ENCODE data around the gene NTHL1. TPM values are rescaled to one million over a fixed set of nuclear protein-coding genes. Genes with fewer than 3 reads are reported as not detected.

NTHL1 gene
- total RNA-seq, 1 donor from 2014 or later: 57.7 TPM

DNA sequence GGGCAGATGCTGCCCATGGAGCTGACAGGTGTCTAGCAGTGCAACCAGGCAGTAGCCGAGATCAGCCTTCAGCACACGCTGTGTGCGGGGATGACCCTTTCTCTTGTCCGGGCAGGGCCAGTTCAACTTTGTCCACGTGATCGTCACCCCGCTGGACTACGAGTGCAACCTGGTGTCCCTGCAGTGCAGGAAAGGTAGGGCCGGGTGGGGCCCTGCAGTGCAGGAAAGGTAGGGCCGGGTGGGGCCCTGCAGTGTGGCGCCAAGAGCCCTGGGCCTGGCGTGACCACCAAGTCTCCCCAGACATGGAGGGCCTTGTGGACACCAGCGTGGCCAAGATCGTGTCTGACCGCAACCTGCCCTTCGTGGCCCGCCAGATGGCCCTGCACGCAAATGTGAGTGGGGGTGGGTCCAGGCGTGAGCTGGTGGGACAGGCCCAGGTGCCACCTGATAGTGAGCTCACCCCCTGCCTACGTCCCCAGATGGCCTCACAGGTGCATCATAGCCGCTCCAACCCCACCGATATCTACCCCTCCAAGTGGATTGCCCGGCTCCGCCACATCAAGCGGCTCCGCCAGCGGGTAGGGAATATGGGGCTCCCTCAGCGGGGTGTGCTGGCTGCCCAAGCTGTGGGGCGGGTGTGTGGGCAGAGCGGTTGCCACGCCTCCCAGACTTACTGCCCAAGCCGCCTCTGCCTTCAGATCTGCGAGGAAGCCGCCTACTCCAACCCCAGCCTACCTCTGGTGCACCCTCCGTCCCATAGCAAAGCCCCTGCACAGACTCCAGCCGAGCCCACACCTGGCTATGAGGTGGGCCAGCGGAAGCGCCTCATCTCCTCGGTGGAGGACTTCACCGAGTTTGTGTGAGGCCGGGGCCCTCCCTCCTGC lies 40.4 kb upstream of the NTHL1 start:
- intact Hi-C loops (cut with micrococcal nuclease): no loop called here
- no peaks in the 10 kb centered on the region for H3K4me1 Mint-ChIP-seq
- H3K4me3 Mint-ChIP-seq: no peak overlapping the region
- peaks cover 15% of the 10 kb centered on the region for H3K36me3 Mint-ChIP-seq (ENCODE audit: low read depth)
- no peak overlapping the region for H3K27ac Mint-ChIP-seq
- H3K27me3 Mint-ChIP-seq: no peaks in the 10 kb centered on the region
- DNase-seq: no peak
- no peaks in the 10 kb centered on the region for H3K9me3 Mint-ChIP-seq

DNA sequence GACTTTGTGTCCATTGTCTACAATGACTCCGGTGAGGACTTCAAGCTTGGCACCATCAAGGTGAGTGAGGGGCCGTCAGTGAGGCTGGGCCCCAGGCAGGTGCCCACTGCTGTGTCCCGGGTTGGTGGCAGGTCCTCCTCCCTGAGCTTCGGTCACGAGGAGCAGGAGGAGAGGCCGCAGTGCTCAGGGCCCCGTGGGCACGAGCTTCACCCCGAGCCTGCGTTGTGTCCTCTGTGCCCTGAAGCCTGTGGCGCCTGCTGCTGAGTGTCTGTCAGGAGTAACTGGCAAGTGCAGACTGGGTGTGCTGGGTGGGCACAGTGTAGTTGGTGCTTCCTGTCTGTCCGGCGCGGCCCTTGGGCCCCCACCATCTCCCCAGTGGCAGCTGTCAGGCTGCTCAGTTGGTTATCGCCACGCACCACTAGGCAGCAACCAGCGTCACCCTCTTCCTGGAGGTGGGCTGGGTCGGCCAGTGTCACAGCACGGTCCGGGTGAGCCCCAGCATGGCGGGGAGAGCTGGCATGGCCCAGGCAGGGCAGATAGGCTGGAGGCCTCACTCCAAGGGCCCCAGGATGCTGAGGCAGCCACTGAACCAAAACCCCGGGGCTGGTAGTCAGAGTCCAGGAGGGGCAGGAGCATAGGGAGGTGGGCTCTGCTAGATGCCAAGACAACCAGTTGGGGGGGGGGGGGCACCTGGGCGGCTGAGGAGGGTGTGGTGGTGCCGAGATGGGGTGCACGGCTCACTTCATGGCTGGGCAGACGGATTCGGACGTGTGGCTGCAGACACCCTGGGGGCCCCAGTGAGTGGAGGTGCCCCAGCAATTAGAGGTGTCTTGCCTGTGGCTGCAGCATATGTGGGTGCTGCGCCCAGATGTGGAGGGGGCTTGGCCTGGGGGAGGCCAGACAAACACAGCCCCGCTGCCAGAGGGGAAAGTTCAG lies 39.4 kb upstream of the NTHL1 start:
- intact Hi-C loops (cut with micrococcal nuclease): no loop called here
- no peaks in the 10 kb centered on the region for H3K9me3 Mint-ChIP-seq
- DNase-seq: no peak
- H3K36me3 Mint-ChIP-seq (ENCODE audit: low read depth): peaks cover 20% of the 10 kb centered on the region
- H3K4me3 Mint-ChIP-seq: no peak overlapping the region
- no peaks in the 10 kb centered on the region for H3K27me3 Mint-ChIP-seq
- H3K27ac Mint-ChIP-seq: no peak overlapping the region
- no peaks in the 10 kb centered on the region for H3K4me1 Mint-ChIP-seq

DNA sequence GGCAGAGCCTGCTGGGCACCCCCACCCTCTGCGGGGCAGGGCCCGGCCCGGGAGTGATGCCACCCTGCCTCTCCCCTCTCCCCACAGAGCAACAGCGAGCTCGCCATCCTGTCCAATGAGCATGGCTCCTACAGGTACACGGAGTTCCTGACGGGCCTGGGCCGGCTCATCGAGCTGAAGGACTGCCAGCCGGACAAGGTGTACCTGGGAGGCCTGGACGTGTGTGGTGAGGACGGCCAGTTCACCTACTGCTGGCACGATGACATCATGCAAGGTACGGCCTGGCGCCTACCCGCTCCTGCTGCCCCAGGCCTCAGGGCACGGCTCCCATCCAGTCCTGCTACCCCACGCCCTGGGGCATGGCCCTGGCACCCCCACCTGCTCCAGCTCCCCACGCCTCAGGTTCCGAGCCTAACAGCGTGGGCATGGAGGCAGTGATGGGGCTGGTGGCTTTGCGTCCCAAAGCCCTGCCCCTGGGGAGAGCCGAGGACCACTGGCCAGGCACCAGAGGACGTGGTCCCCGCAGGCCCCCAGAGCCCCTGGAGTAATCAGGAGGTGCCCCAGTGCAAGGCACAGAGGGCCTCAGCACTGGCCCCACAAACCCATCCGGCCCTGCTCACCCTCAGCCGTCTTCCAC lies 38.6 kb upstream of the NTHL1 start:
- Mint-ChIP-seq H3K36me3 (ENCODE audit: low read depth) (peaks cover 20% of the 10 kb centered on the region), H3K4me1 (no peaks in the 10 kb centered on the region), H3K27me3 (no peaks in the 10 kb centered on the region), H3K4me3 (no peak overlapping the region), H3K9me3 (no peaks in the 10 kb centered on the region), H3K27ac (no peak overlapping the region)
- no peak for DNase-seq
- intact Hi-C loops (cut with micrococcal nuclease): no loop called here

DNA sequence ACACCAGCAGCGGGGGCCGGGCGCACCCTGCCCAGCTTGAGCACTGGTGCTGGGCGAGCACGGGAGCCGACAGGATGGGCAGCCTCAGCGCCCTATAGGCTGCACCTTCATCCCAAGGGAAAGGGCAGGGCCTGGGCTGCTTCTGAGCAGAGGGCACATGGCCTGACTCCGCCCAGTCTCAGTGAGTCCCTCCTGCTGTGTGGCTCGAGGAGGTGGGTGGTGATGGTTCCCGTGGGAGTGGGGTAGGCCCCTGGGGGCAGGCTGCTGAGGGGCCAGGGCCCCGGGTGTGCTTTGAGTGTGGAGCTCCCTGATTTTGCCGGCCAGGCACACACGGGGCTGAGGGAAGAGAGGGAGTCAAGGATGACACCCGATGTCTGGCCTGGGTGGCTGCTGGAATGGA lies 38.0 kb upstream of the NTHL1 start:
- no peaks in the 10 kb centered on the region for H3K27me3 Mint-ChIP-seq
- H3K27ac Mint-ChIP-seq: no peak overlapping the region
- H3K9me3 Mint-ChIP-seq: no peaks in the 10 kb centered on the region
- intact Hi-C loops (cut with micrococcal nuclease): no loop called here
- no peaks in the 10 kb centered on the region for H3K4me1 Mint-ChIP-seq
- H3K36me3 Mint-ChIP-seq (ENCODE audit: low read depth): peaks cover 20% of the 10 kb centered on the region
- no peak for DNase-seq
- H3K4me3 Mint-ChIP-seq: no peak overlapping the region

DNA sequence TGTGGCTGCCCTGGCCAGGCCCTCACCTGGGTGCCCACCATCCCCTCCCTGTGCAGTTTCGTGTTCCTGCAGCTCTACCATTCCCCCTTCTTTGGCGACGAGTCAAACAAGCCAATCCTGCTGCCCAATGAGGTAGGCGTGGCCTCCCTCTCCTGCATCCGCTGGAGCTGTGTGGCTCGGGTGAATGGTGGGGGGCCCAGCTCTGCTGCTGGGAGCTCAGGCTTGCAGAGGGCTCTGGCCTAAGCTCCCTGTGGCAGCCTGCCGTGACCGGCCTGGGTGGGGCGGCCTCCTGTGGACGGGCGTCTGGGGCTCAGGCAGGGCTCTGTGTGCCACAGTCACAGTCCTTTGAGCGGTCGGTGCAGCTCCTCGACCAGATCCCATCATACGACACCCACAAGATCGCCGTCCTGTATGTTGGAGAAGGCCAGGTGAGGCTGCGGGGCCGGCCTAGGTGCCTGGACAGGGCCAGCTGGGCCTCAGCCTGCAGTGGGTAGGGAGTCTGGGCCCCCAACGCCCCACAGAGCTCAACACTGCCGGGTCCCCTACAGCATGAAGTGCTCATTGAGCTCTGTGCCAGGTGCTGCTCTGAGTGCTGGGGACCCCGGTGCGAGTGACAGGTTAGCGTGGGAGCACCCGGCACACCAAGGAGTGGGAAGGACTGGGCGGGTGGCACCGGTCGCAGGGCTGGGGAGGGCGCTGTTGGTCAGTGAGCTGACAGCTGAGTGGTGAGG lies 37.4 kb upstream of the NTHL1 start:
- H3K4me3 Mint-ChIP-seq: no peak overlapping the region
- no peaks in the 10 kb centered on the region for H3K9me3 Mint-ChIP-seq
- no peaks in the 10 kb centered on the region for H3K27me3 Mint-ChIP-seq
- intact Hi-C loops (cut with micrococcal nuclease): no loop called here
- H3K4me1 Mint-ChIP-seq: no peaks in the 10 kb centered on the region
- no peak overlapping the region for H3K27ac Mint-ChIP-seq
- DNase-seq: no peak
- peaks cover 16% of the 10 kb centered on the region for H3K36me3 Mint-ChIP-seq (ENCODE audit: low read depth)

DNA sequence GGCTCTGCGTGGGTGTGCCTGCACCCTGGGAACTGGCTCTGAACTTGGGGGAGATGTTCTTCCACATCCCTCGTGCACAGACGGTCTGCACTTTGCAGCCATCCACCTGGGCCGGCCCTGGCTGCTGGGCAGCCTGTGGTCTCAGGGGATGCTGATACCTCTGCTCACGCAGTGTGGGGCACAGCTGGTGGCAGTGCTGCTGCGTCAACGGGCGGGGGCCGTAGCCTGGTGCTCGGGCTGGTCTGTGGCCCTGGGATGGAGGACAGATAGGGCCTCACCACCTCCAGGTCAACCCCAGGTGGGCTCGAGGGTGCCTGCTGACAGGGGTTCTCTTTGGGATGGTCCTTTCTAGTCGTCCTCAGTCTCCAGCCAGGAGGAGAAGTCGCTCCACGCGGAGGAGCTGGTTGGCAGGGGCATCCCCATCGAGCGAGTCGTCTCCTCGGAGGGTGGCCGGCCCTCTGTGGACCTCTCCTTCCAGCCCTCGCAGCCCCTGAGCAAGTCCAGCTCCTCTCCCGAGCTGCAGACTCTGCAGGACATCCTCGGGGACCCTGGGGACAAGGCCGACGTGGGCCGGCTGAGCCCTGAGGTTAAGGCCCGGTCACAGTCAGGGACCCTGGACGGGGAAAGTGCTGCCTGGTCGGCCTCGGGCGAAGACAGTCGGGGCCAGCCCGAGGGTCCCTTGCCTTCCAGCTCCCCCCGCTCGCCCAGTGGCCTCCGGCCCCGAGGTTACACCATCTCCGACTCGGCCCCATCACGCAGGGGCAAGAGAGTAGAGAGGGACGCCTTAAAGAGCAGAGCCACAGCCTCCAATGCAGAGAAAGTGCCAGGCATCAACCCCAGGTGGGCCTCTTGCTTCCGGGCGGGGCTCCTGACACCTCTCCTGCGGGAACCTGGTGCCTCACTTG lies 36.5 kb upstream of the NTHL1 start:
- Mint-ChIP-seq H3K9me3 (no peaks in the 10 kb centered on the region), H3K4me1 (no peaks in the 10 kb centered on the region), H3K27ac (no peak overlapping the region), H3K27me3 (no peaks in the 10 kb centered on the region), H3K4me3 (no peak overlapping the region), H3K36me3 (ENCODE audit: low read depth) (peaks cover 15% of the 10 kb centered on the region)
- no peak for DNase-seq
- intact Hi-C loops (cut with micrococcal nuclease): no loop called here

DNA sequence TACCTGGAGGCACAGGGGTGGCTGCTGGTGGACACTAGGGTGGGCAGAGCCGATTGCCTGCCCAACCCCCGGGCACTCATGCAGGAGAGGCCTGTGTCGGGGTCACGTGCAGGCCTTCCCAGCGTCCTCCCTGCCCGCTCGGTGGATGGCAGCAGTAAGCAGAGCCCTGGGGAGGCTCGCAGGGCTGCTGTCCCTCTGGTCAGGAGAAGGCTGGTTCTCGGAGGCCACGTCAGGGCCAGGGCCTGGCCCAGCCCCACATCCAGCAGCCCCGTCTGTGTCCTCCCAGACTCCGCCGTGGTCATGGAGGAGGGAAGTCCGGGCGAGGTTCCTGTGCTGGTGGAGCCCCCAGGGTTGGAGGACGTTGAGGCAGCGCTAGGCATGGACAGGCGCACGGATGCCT lies 35.8 kb upstream of the NTHL1 start:
- Mint-ChIP-seq H3K4me1 (no peaks in the 10 kb centered on the region), H3K36me3 (ENCODE audit: low read depth) (peaks cover 9% of the 10 kb centered on the region), H3K27me3 (no peaks in the 10 kb centered on the region), H3K9me3 (no peaks in the 10 kb centered on the region), H3K4me3 (no peak overlapping the region), H3K27ac (no peak overlapping the region)
- intact Hi-C loops (cut with micrococcal nuclease): no loop called here
- DNase-seq: no peak

DNA sequence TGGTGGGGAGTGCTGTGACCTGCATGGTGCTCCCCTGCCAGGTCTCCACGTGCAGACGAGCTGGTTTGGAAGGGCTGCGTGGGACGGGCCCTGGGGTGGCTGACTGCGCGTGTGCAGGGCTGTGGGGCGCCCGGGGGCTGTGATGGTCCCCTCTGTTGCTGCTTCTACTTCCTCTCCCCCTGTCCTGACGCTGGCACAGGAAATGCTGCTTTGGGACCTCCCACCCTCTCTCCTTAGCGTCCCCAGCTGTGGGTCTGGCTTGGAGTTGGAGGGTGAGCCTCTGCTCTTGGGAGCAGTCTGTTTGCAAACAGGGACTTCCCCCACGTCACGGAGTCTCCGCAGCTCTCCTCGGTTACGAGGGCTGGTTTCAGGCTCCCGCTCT lies 35.3 kb upstream of the NTHL1 start:
- intact Hi-C loops (cut with micrococcal nuclease): no loop called here
- H3K27ac Mint-ChIP-seq: no peak overlapping the region
- no peak overlapping the region for H3K4me3 Mint-ChIP-seq
- H3K27me3 Mint-ChIP-seq: no peaks in the 10 kb centered on the region
- H3K4me1 Mint-ChIP-seq: no peaks in the 10 kb centered on the region
- H3K9me3 Mint-ChIP-seq: no peaks in the 10 kb centered on the region
- DNase-seq: no peak
- peaks cover 8% of the 10 kb centered on the region for H3K36me3 Mint-ChIP-seq (ENCODE audit: low read depth)

DNA sequence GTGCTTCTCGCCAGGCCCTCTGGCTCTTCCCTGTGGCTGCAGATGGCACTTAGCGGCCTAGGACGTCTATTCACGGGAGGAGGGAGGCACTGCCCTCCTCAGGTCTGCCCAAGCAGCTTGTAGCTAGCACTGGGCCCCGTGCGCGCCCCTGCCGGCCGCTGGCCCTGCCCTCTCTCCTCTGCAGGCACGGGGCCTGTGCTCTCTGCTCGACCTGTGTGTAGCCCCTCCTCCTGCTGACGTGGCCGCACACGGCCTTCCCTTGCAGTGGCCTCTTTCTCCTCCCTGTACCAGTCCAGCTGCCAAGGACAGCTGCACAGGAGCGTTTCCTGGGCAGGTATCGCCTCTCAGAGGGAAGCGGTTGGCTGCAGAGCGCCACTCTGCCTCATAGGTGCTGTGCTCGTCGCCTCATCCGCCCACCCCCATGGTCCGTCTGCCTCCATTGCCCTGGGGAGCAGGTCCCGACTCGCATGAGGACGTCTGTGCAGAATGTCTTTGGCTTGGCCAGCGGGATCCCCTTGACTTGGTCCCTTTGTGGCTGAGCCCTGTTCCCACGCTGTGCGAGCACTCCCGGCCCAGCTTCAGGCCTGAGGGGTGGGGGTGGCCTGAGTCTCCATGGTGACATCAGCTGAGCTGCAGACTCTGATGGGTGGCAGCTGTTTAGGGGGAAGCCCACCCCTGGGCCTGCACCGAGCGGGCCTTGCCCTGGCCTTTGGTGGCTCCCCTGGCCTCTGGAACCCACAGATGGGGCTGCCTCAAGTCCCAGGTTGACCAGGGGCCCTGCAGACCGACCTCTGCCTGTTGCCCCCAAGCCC lies 34.7 kb upstream of the NTHL1 start:
- Mint-ChIP-seq H3K9me3 (no peaks in the 10 kb centered on the region), H3K27ac (no peak overlapping the region), H3K4me1 (no peaks in the 10 kb centered on the region), H3K4me3 (no peak overlapping the region), H3K27me3 (no peaks in the 10 kb centered on the region), H3K36me3 (ENCODE audit: low read depth) (peaks cover 8% of the 10 kb centered on the region)
- DNase-seq: no peak
- intact Hi-C loops (cut with micrococcal nuclease): no loop called here

DNA sequence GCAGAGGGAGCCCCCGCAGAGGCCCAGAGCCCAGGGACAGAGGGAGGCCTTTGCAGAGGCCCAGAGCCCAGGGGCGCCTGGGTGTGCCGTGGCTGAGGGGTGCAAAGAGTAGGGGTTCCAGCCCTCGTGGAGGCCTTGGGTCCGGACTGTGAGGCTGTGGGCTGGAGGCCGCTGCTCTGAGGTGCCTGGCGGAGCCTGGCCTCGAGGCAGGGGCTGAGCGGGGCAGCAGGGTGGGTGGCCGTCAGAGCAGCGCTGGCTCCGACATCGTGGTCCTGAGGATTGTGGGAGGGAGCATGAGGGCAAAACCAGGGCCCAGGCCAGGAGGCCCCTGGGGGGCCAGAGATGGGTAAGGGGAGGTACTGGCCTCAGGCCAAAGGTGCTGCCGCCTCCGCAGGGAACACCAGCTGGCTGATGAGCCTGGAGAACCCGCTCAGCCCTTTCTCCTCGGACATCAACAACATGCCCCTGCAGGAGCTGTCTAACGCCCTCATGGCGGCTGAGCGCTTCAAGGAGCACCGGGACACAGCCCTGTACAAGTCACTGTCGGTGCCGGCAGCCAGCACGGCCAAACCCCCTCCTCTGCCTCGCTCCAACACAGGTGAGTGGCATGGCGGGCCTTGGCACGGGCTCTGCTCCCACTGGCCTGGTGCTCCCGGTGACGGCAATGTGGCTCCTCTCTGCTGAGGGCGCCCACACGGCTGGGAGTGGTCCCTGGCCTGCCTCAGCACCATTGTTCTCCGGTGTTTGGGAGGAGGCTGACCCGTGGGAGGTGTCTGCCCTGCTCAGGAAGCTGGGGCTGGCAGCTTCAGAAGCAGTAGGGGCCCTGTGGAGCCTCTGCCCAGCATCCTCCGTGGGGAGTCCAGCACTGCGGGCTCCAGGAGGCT lies 33.8 kb upstream of the NTHL1 start:
- intact Hi-C loops (cut with micrococcal nuclease): no loop called here
- Mint-ChIP-seq H3K4me1 (no peaks in the 10 kb centered on the region), H3K27me3 (no peaks in the 10 kb centered on the region), H3K9me3 (no peaks in the 10 kb centered on the region), H3K27ac (no peak overlapping the region), H3K36me3 (ENCODE audit: low read depth) (peaks cover 8% of the 10 kb centered on the region), H3K4me3 (no peak overlapping the region)
- no peak for DNase-seq

DNA sequence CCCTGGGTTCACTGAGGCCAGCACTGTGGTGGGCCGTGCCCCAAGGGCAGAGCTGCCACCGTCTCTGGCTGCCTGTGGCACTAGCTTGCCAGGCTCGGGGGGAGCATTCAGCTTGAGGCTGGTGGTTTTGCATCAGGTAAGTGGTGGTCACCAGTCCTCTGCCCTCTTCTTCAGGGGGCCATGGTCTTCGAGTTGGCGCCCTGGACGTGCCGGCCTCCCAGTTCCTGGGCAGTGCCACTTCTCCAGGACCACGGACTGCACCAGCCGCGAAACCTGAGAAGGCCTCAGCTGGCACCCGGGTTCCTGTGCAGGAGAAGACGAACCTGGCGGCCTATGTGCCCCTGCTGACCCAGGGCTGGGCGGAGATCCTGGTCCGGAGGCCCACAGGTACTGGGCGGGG lies 32.4 kb upstream of the NTHL1 start:
- H3K9me3 Mint-ChIP-seq: no peaks in the 10 kb centered on the region

More for the DNA sequence above, 32.4 kb upstream of the NTHL1 start:
- DNase-seq: no peak
- Mint-ChIP-seq H3K36me3 (ENCODE audit: low read depth) (peaks cover 11% of the 10 kb centered on the region), H3K4me3 (no peak overlapping the region), H3K27ac (no peak overlapping the region), H3K4me1 (no peaks in the 10 kb centered on the region), H3K27me3 (no peaks in the 10 kb centered on the region)
- intact Hi-C loops (cut with micrococcal nuclease): no loop called here

All from activated CD4-positive, alpha-beta T cell treated with anti-CD3 and anti-CD28 coated beads, Interleukin-2, amount 10 ng/mL, durations not matched to agents 24 days and 14 days (primary cell).